SIG-M5 treated with dmso at 0.1 percent for 504 hours (cell line): Measurements from ENCODE around the gene KRTAP5-5.
"Not testable (repeated sequence)": the region's sequence is repeated elsewhere in the genome, so short reads cannot be mapped to it uniquely, and the experiment has no call there.

ENCODE experiments used
- DNase-seq: peaks from one replicate; lab custom pipeline; 2025; ENCODE audit not compliant: unreplicated experiment; lab: John Stamatoyannopoulos, UW

The KRTAP5-5 gene

GRCh38 chr11:1607156-1607845 lies 22.3 kb upstream of the KRTAP5-5 start:
- DNase-seq: not testable (repeated sequence)

GRCh38 chr11:1607901-1608300 lies 21.7 kb upstream of the KRTAP5-5 start:
- DNase-seq: not testable (repeated sequence)

DNA sequence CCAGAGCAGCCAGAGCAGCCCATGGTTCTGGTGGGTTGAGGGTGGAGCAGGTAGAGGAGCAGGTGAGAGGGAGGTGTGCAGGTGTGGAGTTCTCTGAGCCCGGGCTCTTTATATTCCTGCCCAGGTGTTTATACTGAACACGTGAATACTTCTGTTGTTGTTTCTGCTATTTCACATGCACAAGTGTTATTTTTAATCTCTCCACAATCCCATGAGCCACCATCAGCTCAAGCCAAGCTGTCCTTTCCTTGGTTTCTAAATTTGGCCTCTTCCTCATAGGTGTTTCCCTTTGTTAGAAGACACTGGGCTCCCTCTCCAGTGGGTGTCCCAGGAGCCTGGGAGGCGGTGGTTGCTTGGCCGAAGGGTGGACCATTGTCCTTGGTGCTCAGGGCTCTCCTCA lies 21.2 kb upstream of the KRTAP5-5 start, which contains the start of gene KRTAP5-3:
Gene KRTAP5-3, minus strand, starts transcription at position 101 of the 400 bp plus-strand sequence. Its CDS starts 78 bp downstream, at position 23.
- DNase-seq: no peak

DNA sequence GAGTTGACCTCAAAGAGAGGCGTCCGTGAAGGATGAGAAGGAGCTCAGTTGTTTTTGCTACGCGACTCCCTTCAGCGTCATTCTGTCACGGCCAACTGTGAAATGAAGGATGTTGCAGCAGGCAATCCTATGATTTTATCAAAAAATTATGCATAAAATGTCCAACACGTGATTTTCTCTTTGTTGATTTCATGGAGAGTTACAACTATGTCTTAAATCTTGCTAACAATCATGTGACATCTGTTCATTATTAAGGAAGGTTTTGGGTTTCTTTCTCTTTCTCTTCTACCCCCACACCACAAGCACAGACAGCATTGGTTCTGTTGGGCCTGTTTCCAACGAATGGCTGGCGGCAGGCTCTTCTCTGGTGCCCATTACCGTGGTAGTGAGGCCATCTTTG lies 11.3 kb upstream of the KRTAP5-5 start:
- no peak for DNase-seq

DNA sequence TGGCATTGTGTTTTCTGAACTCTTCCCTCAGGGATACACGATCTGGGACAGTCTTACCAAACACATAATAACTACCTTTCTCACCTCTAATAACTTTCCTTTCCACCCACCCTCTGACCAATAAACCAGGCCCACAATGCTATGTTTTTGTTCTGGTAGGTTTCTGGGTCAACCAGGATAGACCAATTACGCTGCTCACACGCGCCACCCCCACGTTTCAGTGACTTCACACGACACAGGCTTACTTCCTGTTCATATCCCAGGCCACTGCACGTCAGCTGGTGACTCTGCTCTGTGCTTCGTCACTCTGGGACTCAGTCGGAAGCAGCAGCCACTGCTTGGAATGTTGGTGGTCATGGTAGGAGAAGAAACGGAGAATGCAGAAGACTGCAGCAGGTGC lies 10.1 kb upstream of the KRTAP5-5 start:
- DNase-seq: no peak

DNA sequence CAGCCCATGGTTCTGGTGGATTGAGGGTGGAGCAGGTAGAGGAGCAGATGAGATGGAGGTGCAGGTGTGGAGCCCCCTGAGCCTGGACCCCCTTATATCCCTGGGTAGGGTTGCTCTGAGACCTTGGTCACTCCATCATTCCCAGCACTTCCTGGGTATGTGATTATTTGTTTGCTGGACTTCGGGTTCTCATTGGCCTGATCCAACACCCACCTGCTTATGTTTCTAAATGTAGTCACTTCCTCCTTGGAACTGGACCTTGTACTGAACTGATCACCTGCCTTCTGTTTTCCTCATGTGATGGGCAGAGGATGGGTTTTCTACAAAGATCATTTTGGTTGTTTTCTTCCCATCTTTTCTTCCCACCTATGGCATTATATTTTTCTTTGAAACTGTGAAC lies 7.5 kb upstream of the KRTAP5-5 start, which contains the start of gene KRTAP5-4:
Gene KRTAP5-4, minus strand, starts transcription at position 53 of the 400 bp plus-strand sequence. Its CDS starts 45 bp downstream, at position 8.
- no peak for DNase-seq

- no peak for DNase-seq
These were observed 5.9 kb upstream of the KRTAP5-5 start for GRCh38 chr11:1623716-1624115.

DNA sequence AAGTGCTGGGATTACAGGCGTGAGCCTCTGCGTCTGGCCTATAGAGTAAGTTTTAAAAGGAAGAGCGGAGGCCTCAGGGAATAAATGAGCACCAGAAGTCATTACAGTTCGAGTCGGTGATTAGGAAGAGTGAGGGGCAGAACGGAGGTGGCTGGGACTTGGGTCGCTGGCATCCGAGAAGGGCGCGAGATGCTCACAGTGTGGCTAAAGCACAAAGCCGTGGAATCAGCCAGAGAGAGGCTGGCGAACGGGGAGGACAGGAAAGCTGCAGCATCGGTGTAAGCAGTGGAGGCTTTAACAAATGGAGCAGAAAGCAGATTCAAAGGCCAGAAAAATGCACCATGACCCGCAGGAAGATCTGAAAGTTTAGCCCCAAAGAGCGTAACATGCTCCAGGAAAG lies 5.0 kb upstream of the KRTAP5-5 start:
- DNase-seq: no peak

DNA sequence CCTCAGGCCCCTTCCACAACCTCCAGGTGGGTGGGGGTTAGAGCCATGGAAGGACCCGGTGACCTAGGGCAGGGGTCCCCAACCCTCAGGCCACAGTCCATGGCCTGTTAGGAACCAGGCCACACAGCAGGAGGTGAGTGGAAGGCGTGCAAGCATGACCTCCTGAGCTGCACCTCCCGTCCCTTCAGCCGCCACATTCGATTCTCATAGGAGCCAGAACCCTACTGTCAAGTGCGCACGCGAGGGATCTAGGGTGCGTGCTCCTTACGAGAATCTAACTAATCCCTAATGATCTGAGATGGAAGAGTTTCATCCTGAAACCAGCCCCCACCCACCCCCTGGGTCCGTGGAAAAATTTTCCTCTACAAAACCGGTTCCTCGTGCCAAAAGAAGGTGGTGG lies 4.0 kb upstream of the KRTAP5-5 start:
- DNase-seq: no peak

DNA sequence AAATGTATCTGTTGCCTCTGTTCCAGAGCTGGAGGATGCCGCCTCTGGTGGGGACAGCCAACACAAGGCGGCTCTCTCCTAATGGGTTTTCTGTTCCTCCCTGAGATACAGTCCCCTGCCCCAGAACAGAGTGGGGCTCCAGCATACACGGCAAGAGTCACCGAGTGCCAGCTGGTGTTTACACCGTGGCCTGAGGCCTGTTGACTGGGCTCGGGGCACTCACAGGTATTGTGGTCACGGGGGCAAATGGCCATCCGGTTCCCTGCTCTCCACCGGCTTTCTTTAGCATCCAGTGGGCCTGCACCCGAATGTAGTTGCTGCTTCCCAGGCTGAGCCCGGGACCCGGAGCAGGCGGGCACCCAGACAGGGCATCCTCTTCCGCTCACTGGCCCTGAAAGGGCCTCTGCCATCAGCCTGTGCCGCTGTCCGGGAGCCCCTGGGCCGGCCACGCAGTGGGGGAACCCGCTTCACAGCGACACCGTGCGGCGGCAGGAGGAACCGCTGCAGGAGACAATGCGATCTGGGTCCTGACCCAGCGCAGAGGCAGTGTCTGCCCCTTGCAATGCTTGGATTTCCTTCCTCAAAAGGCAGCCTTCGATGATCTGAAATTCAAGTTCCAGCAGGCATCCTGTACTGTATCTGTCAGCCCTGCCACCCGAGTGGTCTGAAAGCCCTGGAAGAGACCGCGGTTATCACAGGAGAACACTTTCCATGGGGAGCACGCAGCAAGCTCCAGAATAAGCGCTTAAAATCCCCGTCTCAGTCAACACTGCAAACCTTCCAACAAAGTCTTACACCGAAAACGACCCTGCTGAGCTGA lies 859 bp upstream of the KRTAP5-5 start:
- peak; percentile 16 for DNase-seq

DNA sequence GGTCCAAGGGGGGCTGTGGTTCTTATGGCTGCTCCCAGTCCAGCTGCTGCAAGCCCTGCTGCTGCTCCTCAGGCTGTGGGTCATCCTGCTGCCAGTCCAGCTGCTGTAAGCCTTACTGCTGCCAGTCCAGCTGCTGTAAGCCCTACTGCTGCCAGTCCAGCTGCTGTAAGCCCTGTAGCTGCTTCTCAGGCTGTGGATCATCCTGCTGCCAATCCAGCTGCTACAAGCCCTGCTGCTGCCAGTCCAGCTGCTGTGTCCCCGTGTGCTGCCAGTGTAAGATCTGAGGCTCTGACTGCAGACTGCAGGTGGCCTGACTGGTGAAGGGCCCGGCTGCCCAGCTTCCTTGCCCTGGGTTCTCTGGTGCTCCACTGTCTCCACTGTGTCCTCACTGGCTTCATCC lies 696 bp downstream of the KRTAP5-5 start:
- DNase-seq: no peak

GRCh38 chr11:1631066-1631568 lies 1.5 kb downstream of the KRTAP5-5 start:
- no peak for DNase-seq

DNA sequence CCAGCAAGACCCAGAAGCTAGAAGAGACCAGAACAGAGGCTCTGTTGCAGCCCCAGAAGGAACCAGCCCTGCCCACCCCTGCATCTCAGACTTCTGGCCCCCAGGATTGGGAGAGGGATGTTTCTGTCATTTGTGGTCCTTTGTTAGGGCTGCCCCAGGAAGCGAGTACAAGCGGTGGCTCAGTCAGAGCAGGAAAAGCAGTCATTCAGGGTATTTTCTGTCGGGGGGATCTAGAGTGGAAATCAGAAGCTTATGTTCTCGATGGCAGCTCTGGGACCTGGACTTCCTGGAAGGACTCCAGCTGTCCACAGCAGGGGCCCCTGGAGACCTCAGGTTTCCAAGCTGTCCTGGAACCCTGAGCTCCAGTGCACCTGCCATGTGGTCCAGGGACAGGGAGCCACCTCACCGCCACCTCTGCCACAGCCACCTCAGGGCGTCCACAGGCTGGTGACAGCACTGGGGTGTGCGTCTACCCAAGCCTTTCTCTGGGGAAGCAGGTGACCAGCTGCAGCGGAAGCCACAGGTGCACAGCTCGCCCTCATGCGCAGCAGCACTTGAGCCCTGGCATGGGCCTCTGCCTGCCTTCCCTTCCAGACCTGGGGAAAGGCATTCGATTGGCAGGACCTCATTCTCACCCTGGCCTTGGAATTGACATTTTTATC lies 2.6 kb downstream of the KRTAP5-5 start:
- no peak for DNase-seq

- no peak for DNase-seq
These were observed 4.3 kb downstream of the KRTAP5-5 start for GRCh38 chr11:1633864-1634263.

DNA sequence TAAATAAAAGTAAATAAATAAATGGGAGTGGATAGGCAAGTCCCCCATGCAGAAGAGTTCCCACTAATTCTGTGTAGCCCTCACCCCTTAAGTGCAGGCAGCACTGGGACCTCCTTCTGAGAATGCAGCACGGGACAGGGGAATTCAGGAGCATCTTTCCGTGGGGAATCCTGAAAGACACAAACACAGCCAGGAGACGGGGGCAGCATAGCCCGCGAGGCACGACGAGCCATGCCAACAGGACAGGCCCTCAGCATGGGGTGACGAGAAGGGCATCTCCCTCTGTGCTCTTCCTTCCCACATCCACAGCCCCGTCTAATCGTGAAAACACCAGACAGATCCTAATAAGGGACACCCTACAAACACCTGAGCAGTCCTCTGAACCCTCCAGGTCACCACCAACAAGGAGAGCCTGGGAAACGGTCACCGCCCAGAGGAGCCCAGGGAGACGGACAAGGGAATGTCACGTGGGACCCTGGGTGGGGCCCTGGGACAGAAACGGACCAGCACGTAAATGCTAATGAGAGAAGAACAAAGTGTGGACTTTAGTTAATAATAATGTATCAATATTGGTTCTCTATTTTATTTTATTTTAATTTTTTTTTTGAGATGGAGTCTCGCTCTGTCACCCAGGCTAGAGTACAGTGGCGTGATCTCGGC lies 6.8 kb downstream of the KRTAP5-5 start:
- DNase-seq: no peak

GRCh38 chr11:1637628-1638027 lies 8.1 kb downstream of the KRTAP5-5 start:
- no peak for DNase-seq

GRCh38 chr11:1638344-1638743 lies 8.8 kb downstream of the KRTAP5-5 start:
- no peak for DNase-seq

- DNase-seq: no peak
These were observed 9.6 kb downstream of the KRTAP5-5 start for GRCh38 chr11:1639102-1639620.

GRCh38 chr11:1639666-1640065 lies 10.1 kb downstream of the KRTAP5-5 start:
- no peak for DNase-seq

GRCh38 chr11:1640076-1640946 lies 10.7 kb downstream of the KRTAP5-5 start:
- DNase-seq: peak; percentile 15
